ENCODE results near the gene TMEM61. TPM values are rescaled to one million over a fixed set of nuclear protein-coding genes. Genes with fewer than 3 reads are reported as not detected.
"Not testable (repeated sequence)": the region's sequence is repeated elsewhere in the genome, so short reads cannot be mapped to it uniquely, and the experiment has no call there.

The TMEM61 gene
- total RNA-seq, 1 donor from 2014 or later, result 2.9 TPM

DNA sequence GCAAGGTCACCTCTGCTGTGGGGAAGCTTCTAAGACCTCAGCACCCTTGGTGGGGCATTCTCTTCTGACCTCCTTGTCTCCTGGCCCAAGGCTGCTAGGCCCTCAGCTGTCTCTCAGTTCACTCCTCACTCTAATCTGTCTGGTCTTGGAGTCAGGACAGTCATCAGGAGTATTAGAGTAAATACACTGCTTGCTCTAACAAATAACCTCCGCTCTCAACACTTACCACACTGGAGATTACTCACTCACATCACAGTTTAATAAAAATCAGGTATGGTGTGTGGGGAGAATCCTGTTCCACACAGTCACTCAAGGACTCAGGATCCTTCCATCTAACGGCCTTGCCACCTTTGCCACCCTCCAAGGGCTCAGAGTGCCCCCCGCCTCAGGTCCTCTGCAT lies 26.6 kb upstream of the TMEM61 start:
- no peaks in the 10 kb centered on the region for H3K27me3 Mint-ChIP-seq
- H3K9me3 Mint-ChIP-seq, result peaks cover 16% of the 10 kb centered on the region
- peaks cover 16% of the 10 kb centered on the region for H3K4me1 Mint-ChIP-seq (ENCODE audit: unreplicated experiment)
- H3K36me3 Mint-ChIP-seq, result no peaks in the 10 kb centered on the region
- TF ChIP-seq, protein P1, sequence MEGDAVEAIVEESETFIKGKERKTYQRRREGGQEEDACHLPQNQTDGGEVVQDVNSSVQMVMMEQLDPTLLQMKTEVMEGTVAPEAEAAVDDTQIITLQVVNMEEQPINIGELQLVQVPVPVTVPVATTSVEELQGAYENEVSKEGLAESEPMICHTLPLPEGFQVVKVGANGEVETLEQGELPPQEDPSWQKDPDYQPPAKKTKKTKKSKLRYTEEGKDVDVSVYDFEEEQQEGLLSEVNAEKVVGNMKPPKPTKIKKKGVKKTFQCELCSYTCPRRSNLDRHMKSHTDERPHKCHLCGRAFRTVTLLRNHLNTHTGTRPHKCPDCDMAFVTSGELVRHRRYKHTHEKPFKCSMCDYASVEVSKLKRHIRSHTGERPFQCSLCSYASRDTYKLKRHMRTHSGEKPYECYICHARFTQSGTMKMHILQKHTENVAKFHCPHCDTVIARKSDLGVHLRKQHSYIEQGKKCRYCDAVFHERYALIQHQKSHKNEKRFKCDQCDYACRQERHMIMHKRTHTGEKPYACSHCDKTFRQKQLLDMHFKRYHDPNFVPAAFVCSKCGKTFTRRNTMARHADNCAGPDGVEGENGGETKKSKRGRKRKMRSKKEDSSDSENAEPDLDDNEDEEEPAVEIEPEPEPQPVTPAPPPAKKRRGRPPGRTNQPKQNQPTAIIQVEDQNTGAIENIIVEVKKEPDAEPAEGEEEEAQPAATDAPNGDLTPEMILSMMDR (conservative IDR thresholded peaks at IDR 0.05), result no peak
- DNase-seq (ENCODE audit: extremely low spot score, unreplicated experiment), result no peak
- H3K4me3 Mint-ChIP-seq, result no peak overlapping the region
- H3K27ac Mint-ChIP-seq, result no peak overlapping the region

DNA sequence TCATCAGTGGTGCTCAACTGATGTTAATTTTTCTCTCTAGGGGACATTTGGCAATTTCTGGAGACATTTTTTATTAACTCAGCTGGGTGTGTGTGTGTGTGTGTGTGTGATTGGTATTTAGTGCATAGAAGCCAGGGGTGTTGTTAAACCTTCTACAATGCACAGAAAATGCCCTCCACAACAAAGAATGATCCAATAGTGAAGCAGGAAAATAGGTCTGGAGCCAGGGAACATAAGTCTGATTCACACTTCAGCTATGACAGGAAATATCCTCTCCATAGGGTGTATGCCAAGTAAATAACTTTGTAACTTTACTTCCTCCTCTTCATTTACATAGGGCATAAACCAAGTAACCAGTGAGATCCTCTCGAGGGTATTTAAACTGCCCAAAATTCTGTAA lies 25.1 kb upstream of the TMEM61 start:
- peaks cover 19% of the 10 kb centered on the region for H3K9me3 Mint-ChIP-seq
- H3K27ac Mint-ChIP-seq, result no peak overlapping the region
- peaks cover 11% of the 10 kb centered on the region for H3K4me1 Mint-ChIP-seq (ENCODE audit: unreplicated experiment)
- TF ChIP-seq, protein P1 (conservative IDR thresholded peaks at IDR 0.05), result no peak
- H3K4me3 Mint-ChIP-seq, result no peak overlapping the region
- H3K36me3 Mint-ChIP-seq, result no peaks in the 10 kb centered on the region
- no peak for DNase-seq (ENCODE audit: extremely low spot score, unreplicated experiment)
- no peaks in the 10 kb centered on the region for H3K27me3 Mint-ChIP-seq

DNA sequence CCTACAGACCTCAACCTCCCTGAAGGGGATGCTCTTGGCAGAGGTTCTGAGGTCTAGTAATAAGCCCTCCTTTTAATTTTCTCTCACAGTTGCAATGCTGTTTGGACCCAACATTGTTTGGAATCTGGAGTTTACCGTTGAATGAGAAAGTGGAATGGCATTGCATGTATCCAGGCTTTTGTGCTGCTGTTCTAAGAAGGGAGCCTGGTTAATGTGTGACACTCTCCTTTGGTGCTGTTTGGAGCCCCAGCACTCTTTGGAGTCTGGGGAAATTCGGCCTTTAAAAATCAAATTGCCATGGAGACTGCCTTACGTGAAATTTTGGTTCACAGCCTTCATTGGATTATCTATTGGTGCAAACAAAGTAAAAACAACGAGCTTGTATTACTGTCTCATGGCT lies 23.7 kb upstream of the TMEM61 start:
- DNase-seq (ENCODE audit: extremely low spot score, unreplicated experiment), result no peak
- Mint-ChIP-seq H3K27ac (no peak overlapping the region), H3K27me3 (no peaks in the 10 kb centered on the region), H3K4me1 (ENCODE audit: unreplicated experiment) (no peaks in the 10 kb centered on the region), H3K4me3 (no peak overlapping the region), H3K9me3 (peaks cover 19% of the 10 kb centered on the region), H3K36me3 (no peaks in the 10 kb centered on the region)
- TF ChIP-seq, protein P1 (conservative IDR thresholded peaks at IDR 0.05), result no peak

DNA sequence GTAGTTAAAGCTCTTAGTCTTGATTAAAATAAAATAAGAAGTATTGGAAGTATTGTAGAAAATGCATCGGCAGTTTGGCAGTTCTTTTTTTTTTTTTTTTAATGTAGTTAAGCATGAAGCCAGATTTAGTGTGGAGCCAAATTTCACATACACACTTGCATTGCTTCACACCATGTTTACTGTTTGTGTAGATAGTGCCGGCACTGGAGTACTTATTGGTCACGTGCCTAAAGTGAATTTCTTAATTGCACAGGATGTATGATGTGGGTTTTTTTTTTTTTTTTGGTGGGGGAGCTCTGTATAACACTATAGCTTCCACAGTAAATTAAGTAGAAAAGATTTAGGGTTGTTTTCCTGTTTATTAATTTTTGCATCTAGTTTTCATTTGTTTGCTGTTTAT lies 21.2 kb upstream of the TMEM61 start:
- Mint-ChIP-seq H3K4me1 (ENCODE audit: unreplicated experiment) (no peaks in the 10 kb centered on the region), H3K9me3 (peaks cover 14% of the 10 kb centered on the region), H3K4me3 (no peak overlapping the region), H3K27ac (no peak overlapping the region), H3K36me3 (no peaks in the 10 kb centered on the region), H3K27me3 (no peaks in the 10 kb centered on the region)
- TF ChIP-seq, protein P1 (conservative IDR thresholded peaks at IDR 0.05), result no peak
- DNase-seq (ENCODE audit: extremely low spot score, unreplicated experiment), result no peak

DNA sequence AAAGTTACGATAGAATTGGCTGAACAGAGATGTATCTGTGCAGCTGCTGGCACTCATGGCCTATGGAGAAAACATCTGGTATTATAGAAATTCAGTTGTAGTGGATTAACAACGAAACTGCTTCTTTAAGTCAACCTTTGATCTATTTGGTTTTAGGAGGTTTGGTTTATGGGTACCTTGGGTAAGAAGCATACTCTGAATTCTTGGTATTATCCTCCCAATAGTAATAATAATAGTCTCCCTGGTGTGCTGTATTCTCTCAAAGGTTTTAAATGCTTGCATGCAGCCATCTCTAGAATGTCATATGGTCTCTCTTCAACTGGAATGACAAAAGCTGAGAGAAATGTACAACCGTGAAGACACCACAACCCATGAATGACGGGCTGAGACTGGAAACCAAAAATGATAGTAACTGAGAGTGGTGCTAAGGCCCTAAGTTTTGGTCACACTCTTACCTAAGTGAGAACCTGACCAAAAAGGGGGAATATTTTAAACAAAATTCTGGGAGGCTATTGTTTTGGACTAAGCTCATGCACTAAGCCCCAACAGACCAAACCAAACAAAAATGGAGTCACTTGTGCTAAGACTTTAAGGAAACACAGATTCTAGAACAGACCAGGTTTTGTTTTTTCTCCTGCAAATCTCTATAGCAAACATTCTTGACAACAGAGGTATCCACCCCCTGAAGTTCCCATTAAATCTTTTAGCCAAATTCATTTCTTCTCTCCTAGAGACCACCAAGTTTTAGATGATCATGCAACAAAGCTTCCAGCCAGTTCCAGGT lies 17.6 kb upstream of the TMEM61 start:
- Mint-ChIP-seq H3K4me3 (no peak overlapping the region), H3K36me3 (no peaks in the 10 kb centered on the region), H3K9me3 (peaks cover 7% of the 10 kb centered on the region), H3K27ac (no peak overlapping the region), H3K4me1 (ENCODE audit: unreplicated experiment) (peaks cover 7% of the 10 kb centered on the region), H3K27me3 (no peaks in the 10 kb centered on the region)
- DNase-seq (ENCODE audit: extremely low spot score, unreplicated experiment), result no peak
- TF ChIP-seq, protein P1 (conservative IDR thresholded peaks at IDR 0.05), result no peak

DNA sequence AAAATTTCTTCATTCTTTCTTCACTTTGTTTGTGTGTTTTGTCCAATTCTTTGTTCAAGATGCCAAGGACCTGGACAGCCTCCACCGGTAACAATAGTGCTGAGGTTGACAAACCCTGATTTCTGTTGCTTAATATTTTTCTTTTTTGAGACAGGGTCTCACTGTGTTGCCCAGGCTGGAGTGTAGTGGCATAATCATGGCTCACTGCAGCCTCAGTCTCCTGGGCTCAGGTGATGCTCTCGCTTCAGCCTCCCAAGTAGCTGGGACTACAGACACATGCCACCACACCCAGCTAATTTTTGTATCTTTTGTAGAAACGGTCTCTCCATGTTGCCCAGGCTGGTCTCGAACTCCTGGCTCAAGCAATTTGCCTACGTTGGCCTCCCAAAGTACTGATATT lies 16.6 kb upstream of the TMEM61 start:
- not testable (repeated sequence) for H3K9me3 Mint-ChIP-seq; H3K36me3 Mint-ChIP-seq; DNase-seq (ENCODE audit: extremely low spot score, unreplicated experiment); H3K27me3 Mint-ChIP-seq; H3K4me3 Mint-ChIP-seq; H3K27ac Mint-ChIP-seq; H3K4me1 Mint-ChIP-seq (ENCODE audit: unreplicated experiment)
